ENCODE results near the gene ABCC3.

DNA sequence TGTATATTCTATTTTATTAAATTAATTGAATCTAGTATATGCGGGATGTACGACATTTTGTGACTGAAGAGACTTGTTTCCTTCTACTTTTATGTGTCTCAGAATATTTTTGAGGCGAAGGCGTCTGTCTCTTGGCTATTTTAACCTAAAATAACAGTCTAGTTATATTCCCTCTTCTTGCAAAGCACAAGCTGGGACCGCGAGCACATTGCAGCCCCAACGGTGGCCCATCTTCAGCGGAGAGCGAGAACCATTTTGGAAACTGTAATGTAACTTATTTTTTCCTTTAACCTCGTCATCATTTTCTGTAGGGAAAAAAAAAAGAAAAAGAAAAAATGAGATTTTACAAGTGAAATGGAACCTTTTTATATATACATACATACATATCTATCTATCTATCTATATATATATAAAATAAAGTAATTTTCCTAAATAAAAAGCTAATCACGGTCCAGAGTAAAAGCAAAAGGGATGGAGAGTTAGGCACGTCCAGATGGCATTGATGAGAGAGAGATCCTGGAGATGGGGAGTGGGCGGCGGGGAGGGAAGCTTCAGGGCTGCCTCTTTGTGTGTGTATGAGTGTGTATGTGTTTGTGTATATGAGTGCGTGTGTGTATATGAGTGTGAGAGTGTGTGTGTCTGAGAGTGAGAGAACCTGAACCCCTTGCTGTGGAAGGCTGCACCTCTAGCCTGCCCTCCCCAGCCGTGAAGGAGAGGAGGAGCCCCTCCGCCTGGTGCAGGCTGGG is 7.5 kb upstream of the ABCC3 start:
- TF ChIP-seq EZH2 (IDR thresholded peaks at IDR 0.05) (no peak), POLR2AphosphoS5 (IDR thresholded peaks at IDR 0.05; ENCODE audit: borderline replicate concordance, low read depth, low read length) (no peak)
